GM12878 (cell line): Measurements from ENCODE around the gene TPMT.

ENCODE experiments used
- TF ChIP-seq, protein P1 (sequence below), 3 experiments: IDR thresholded peaks in 2 of 3; conservative IDR thresholded peaks in 1 of 3; 2 replicates each; pipeline ENCODE4 v1.5.1; 2011; ENCODE audit warnings: low read depth in 3 of 3, low read length in 3 of 3, mild to moderate bottlenecking in 3 of 3, control low read depth in 2 of 3, moderate library complexity in 2 of 3, inconsistent platforms in 1 of 3, mixed read lengths in 1 of 3; ENCODE audit not compliant: control insufficient read depth in 2 of 3, insufficient read depth in 1 of 3; ENCODE audit errors: extremely low read depth in 1 of 3
- TF ChIP-seq, protein P2 (sequence below): IDR thresholded peaks from 2 replicates; pipeline ENCODE4 v1.6.1; 2011; ENCODE audit warnings: borderline replicate concordance, low read depth, mild to moderate bottlenecking, moderate library complexity, mixed read lengths, low read length; ENCODE audit not compliant: insufficient read depth; ENCODE audit errors: extremely low read length
- TF ChIP-seq, protein P3 (sequence below): IDR thresholded peaks from 2 replicates; pipeline ENCODE4 v1.6.1; 2011; ENCODE audit warnings: borderline replicate concordance, low read depth, mild to moderate bottlenecking, moderate library complexity, low read length; ENCODE audit not compliant: insufficient read depth, poor library complexity, severe bottlenecking

DNA sequence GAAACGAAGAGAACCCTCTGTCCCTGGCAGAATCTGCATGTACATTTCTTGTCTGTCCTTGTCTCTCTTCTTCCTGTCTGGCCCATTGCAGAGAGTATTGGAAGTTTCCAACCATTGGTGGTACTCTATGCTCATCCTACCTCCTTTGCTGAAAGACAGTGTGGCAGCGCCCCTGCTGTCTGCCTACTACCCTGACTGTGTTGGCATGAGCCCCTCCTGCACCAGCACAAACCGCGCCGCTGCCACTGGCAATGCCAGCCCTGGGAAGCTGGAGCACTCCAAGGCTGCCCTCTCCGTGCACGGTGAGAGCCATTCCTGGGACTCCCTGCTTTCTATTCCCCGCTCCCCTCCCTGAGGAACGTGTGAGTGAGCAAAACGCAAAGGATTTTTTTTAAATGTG is 32.8 kb upstream of the TPMT start:
- TF ChIP-seq, protein P1, sequence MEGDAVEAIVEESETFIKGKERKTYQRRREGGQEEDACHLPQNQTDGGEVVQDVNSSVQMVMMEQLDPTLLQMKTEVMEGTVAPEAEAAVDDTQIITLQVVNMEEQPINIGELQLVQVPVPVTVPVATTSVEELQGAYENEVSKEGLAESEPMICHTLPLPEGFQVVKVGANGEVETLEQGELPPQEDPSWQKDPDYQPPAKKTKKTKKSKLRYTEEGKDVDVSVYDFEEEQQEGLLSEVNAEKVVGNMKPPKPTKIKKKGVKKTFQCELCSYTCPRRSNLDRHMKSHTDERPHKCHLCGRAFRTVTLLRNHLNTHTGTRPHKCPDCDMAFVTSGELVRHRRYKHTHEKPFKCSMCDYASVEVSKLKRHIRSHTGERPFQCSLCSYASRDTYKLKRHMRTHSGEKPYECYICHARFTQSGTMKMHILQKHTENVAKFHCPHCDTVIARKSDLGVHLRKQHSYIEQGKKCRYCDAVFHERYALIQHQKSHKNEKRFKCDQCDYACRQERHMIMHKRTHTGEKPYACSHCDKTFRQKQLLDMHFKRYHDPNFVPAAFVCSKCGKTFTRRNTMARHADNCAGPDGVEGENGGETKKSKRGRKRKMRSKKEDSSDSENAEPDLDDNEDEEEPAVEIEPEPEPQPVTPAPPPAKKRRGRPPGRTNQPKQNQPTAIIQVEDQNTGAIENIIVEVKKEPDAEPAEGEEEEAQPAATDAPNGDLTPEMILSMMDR (IDR thresholded peaks at IDR 0.05 in 2 of 3, conservative IDR thresholded peaks at IDR 0.05 in 1 of 3; ENCODE audit: control insufficient read depth in 2 of 3, extremely low read depth in 1 of 3, insufficient read depth in 1 of 3, low read depth in 3 of 3, low read length in 3 of 3): no peak
- TF ChIP-seq, protein P2, sequence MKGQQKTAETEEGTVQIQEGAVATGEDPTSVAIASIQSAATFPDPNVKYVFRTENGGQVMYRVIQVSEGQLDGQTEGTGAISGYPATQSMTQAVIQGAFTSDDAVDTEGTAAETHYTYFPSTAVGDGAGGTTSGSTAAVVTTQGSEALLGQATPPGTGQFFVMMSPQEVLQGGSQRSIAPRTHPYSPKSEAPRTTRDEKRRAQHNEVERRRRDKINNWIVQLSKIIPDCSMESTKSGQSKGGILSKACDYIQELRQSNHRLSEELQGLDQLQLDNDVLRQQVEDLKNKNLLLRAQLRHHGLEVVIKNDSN: no peak
- TF ChIP-seq, protein P3, sequence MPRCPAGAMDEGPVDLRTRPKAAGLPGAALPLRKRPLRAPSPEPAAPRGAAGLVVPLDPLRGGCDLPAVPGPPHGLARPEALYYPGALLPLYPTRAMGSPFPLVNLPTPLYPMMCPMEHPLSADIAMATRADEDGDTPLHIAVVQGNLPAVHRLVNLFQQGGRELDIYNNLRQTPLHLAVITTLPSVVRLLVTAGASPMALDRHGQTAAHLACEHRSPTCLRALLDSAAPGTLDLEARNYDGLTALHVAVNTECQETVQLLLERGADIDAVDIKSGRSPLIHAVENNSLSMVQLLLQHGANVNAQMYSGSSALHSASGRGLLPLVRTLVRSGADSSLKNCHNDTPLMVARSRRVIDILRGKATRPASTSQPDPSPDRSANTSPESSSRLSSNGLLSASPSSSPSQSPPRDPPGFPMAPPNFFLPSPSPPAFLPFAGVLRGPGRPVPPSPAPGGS: no peak
